ENCODE measurements around the gene NRXN2. TPM values are rescaled to one million over a fixed set of nuclear protein-coding genes. Genes with fewer than 3 reads are reported as not detected.

The NRXN2 gene
- total and polyA plus RNA-seq, 3 donors from 2014 or later, result 32.6 to 46.8 (median 40.1) TPM

DNA sequence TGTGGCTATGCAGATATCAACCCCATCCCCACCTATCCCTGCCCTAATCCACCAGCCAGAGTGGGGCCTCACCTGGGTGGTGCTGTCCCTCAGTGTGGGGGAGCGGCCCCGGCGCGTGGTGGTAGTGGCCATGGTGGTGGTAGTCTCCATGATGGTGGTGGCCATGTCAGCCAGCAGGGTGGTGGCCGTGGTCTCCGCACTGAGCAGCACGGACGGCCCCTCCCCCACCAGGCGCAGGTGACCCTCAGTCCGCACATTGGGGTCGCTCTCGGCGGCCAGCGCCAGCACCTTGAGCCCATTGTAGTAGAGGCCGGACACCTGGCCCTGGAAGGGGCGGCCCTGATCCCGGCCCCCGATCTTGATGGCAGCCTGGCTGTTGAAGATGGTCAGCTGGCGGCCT is 100.3 kb downstream of the NRXN2 start:
- no peaks in the 10 kb centered on the region for H3K9me3 ChIP-seq
- 96 to 97% methylated on average over 9 to 19 of the region's 19 CpGs for WGBS, 2 donors
- no peak overlapping the region for H3K4me3 ChIP-seq
- H3K27ac ChIP-seq, result no peak overlapping the region
- TF ChIP-seq, protein P1, sequence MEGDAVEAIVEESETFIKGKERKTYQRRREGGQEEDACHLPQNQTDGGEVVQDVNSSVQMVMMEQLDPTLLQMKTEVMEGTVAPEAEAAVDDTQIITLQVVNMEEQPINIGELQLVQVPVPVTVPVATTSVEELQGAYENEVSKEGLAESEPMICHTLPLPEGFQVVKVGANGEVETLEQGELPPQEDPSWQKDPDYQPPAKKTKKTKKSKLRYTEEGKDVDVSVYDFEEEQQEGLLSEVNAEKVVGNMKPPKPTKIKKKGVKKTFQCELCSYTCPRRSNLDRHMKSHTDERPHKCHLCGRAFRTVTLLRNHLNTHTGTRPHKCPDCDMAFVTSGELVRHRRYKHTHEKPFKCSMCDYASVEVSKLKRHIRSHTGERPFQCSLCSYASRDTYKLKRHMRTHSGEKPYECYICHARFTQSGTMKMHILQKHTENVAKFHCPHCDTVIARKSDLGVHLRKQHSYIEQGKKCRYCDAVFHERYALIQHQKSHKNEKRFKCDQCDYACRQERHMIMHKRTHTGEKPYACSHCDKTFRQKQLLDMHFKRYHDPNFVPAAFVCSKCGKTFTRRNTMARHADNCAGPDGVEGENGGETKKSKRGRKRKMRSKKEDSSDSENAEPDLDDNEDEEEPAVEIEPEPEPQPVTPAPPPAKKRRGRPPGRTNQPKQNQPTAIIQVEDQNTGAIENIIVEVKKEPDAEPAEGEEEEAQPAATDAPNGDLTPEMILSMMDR (IDR thresholded peaks at IDR 0.05), result no peak
- TF ChIP-seq POLR2A (IDR thresholded peaks at IDR 0.05), result no peak
- no peaks in the 10 kb centered on the region for H3K27me3 ChIP-seq
- H3K4me1 ChIP-seq, result peaks cover 47% of the 10 kb centered on the region
- H3K36me3 ChIP-seq (ENCODE audit: low read depth, missing control alignments), result no peaks in the 10 kb centered on the region
- no peak for DNase-seq
- intact Hi-C loops (cut with DNase I; ENCODE audit: low total_unique reads), result no loop called here

DNA sequence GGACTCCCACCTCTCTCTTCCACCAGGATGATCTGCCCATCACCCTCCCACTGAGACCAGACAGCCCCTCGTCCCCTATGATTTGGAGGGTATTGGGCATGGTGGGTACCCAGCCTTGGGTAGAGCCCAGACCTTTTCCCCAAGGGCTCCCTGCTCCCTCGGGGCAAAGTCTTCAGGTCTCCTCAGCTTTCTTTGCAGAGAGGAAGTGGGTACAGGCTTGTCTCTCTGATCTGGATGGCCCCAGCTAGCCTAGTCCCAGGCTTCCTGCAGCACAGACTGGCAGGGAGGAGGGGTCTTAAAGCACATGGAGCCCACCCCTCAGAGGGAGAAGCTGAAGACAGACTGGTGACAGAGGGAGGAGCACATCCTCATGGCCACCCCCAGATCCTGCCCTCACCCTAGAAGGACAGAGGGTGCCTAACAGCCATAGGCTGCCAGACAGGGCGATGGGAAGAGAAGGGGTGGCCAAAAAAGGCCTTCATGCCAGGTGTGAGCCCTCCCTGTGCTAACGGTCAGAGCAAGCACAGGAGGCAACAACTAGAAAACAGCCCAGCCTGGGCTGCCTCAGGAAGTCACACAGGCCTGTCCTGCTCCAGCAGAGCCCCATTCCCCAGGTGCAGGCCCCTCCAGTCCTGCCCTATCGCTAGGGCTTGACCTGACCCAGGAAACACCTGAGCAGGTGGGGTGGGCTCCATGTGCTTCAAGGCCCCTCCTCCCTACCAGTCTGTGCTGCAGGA is 101.5 kb downstream of the NRXN2 start:
- DNase-seq, result no peak
- TF ChIP-seq, protein P1 (IDR thresholded peaks at IDR 0.05), result no peak
- TF ChIP-seq POLR2A (IDR thresholded peaks at IDR 0.05), result no peak
- Histone ChIP-seq H3K27ac (peak overlapping the region in 1 of 2 donors; percentile 84), H3K4me3 (no peak overlapping the region), H3K27me3 (no peaks in the 10 kb centered on the region), H3K4me1 (peaks cover 47% of the 10 kb centered on the region), H3K9me3 (no peaks in the 10 kb centered on the region), H3K36me3 (ENCODE audit: low read depth, missing control alignments) (no peaks in the 10 kb centered on the region)
- intact Hi-C loops (cut with DNase I; ENCODE audit: low total_unique reads), result no loop called here
- 77 to 80% methylated on average over 3 to 5 of the region's 5 CpGs for WGBS, 2 donors

DNA sequence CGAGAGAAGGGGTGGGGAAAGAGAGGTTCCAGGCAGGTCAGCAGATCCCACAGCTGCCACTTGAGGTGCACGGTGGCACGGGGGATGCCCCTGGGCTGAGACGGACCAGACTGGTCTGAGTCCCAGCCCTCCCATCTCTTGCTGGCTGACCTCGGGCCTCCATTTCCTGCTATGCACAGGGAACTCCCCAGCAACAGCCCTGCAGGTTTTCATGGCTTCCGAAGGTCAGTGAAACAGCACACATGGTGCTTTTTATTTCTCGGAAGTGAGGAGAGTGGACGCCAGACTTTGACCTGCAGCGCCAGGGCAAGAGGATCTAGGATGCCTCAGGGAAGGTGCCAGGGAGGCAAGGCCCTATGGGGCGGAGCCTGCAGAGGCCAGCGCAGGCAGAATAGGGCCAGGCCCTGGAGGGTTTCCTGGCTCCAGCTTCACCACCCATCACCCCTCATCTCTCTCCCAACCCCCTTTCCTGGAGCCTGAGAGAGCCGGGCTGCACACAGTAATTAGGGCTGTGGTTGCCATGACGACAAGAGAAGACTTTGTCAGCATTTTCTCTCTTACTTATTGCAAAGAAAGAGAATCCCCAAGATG is 102.5 kb downstream of the NRXN2 start:
- no peaks in the 10 kb centered on the region for H3K9me3 ChIP-seq
- H3K4me3 ChIP-seq, result no peak overlapping the region
- WGBS, 2 donors, result 25 to 28% methylated on average over 3 to 13 of the region's 13 CpGs
- H3K4me1 ChIP-seq, result peaks cover 42% of the 10 kb centered on the region
- DNase-seq, result peak; percentile 74
- no peaks in the 10 kb centered on the region for H3K27me3 ChIP-seq
- peak overlapping the region; percentile 40 to 84 for H3K27ac ChIP-seq
- H3K36me3 ChIP-seq (ENCODE audit: low read depth, missing control alignments), result no peaks in the 10 kb centered on the region
- TF ChIP-seq POLR2A (IDR thresholded peaks at IDR 0.05), result no peak
- TF ChIP-seq, protein P1 (IDR thresholded peaks at IDR 0.05), result no peak
- intact Hi-C loops (cut with DNase I; ENCODE audit: low total_unique reads), result no loop called here

DNA sequence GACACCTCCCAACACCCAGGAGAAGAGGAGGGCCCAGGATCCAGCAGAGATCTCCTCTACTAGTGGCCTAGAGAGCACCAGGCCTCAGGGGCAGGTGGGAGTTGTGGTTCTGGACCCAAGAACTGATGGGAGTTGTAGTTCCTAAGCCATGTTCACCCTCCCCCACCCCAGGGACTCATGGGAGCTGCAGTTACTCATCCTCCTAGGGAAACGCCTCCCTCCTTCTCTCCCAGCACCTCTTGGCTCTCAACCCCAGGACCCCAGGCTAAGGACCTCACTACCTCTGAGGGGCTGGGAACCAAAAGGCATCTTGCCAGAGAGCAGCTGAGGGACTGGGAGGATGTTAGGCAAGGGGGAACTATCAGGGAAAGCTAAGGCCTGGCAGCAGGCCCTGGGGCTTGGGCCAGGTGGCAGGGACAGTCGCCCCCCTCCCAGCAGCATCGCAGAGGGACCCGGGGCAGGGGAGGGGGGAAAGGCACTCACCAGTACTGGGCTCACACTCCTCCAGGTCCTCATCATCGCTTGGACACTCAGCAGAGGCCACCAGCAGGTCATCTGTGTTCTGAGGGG is 103.1 kb downstream of the NRXN2 start:
- no peaks in the 10 kb centered on the region for H3K9me3 ChIP-seq
- WGBS, 2 donors, result 20 to 69% methylated on average over 4 to 5 of the region's 5 CpGs
- no peaks in the 10 kb centered on the region for H3K27me3 ChIP-seq
- peak overlapping the region; percentile 40 to 84 for H3K27ac ChIP-seq
- peak; percentile 89 for DNase-seq
- H3K4me3 ChIP-seq, result no peak overlapping the region
- H3K4me1 ChIP-seq, result peaks cover 42% of the 10 kb centered on the region
- no peaks in the 10 kb centered on the region for H3K36me3 ChIP-seq (ENCODE audit: low read depth, missing control alignments)
- intact Hi-C loops (cut with DNase I; ENCODE audit: low total_unique reads), result no loop called here
- TF ChIP-seq, protein P1 (IDR thresholded peaks at IDR 0.05), result no peak
- no peak for TF ChIP-seq POLR2A (IDR thresholded peaks at IDR 0.05)
